Measurements from ENCODE around the gene TCF4.

DNA sequence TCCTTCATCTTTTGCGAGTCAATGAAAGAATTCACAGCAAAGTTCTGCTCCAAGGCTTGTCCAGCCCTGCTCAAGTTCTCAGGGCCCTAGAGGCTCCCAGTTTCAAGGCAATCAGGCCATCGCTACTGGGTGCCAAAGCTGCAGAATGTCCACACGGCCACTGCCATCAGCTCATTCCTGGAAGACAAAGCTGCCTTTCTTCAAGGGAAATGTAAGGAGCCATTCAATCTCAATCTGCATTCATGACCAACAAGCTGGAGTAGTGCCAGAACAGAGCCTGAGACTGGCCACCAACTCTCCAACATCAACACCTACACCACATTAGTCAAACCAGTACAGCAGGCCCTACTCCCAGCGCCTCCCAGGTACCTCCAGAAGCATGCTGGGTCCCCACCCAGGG is 202.2 kb downstream of the TCF4 start:
- TF ChIP-seq, protein P1, sequence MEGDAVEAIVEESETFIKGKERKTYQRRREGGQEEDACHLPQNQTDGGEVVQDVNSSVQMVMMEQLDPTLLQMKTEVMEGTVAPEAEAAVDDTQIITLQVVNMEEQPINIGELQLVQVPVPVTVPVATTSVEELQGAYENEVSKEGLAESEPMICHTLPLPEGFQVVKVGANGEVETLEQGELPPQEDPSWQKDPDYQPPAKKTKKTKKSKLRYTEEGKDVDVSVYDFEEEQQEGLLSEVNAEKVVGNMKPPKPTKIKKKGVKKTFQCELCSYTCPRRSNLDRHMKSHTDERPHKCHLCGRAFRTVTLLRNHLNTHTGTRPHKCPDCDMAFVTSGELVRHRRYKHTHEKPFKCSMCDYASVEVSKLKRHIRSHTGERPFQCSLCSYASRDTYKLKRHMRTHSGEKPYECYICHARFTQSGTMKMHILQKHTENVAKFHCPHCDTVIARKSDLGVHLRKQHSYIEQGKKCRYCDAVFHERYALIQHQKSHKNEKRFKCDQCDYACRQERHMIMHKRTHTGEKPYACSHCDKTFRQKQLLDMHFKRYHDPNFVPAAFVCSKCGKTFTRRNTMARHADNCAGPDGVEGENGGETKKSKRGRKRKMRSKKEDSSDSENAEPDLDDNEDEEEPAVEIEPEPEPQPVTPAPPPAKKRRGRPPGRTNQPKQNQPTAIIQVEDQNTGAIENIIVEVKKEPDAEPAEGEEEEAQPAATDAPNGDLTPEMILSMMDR (IDR thresholded peaks at IDR 0.05) = no peak
- TF ChIP-seq EZH2 (IDR thresholded peaks at IDR 0.05; ENCODE audit: borderline replicate concordance, insufficient read depth, low read depth, low read length, poor library complexity, severe bottlenecking) = no peak

Measured in B cell (primary cell).